Ramos (cell line): ENCODE results near the gene ST7.

Source experiments
- in situ Hi-C: fragments of 300-500 bp; cut with MboI; formaldehyde crosslinking; loops from one replicate; pipeline ENCODE4 v1.14.3; 2022; ENCODE audit warnings: low sequenced_read_pairs; ENCODE audit not compliant: unreplicated experiment

The ST7 gene

GRCh38 chr7:117005449-117005848 is 52.1 kb downstream of the ST7 start:
- in situ Hi-C loops = no loop called here

GRCh38 chr7:117006907-117007684 is 53.8 kb downstream of the ST7 start:
- in situ Hi-C loops = no loop called here

- in situ Hi-C loops = no loop called here
These were observed 55.0 kb downstream of the ST7 start for GRCh38 chr7:117008118-117008885.

GRCh38 chr7:117008886-117009531 is 55.7 kb downstream of the ST7 start:
- in situ Hi-C loops = no loop called here

GRCh38 chr7:117009705-117010361 is 56.5 kb downstream of the ST7 start:
- in situ Hi-C loops = no loop called here

GRCh38 chr7:117010375-117011133 is 57.3 kb downstream of the ST7 start:
- in situ Hi-C loops = no loop called here

- in situ Hi-C loops = no loop called here
These were observed 58.3 kb downstream of the ST7 start for GRCh38 chr7:117011419-117012260.

- in situ Hi-C loops = no loop called here
These were observed 59.0 kb downstream of the ST7 start for GRCh38 chr7:117012284-117012683.

GRCh38 chr7:117012696-117013095 is 59.4 kb downstream of the ST7 start:
- in situ Hi-C loops = no loop called here

- in situ Hi-C loops = no loop called here
These were observed 60.9 kb downstream of the ST7 start for GRCh38 chr7:117014099-117014656.

- in situ Hi-C loops = no loop called here
These were observed 61.4 kb downstream of the ST7 start for GRCh38 chr7:117014673-117015133.

GRCh38 chr7:117015258-117016184 is 62.2 kb downstream of the ST7 start:
- in situ Hi-C loops = no loop called here

GRCh38 chr7:117017017-117017451 is 63.7 kb downstream of the ST7 start:
- in situ Hi-C loops = no loop called here

GRCh38 chr7:117017702-117018266 is 64.5 kb downstream of the ST7 start:
- in situ Hi-C loops = no loop called here

GRCh38 chr7:117018713-117019112 is 65.4 kb downstream of the ST7 start:
- in situ Hi-C loops = no loop called here

GRCh38 chr7:117019287-117019686 is 66.0 kb downstream of the ST7 start:
- in situ Hi-C loops = no loop called here
